HuH-7.5 (cell line): Measurements from ENCODE around the gene RBM23.
"Not testable (repeated sequence)": the region's sequence is repeated elsewhere in the genome, so short reads cannot be mapped to it uniquely, and the experiment has no call there.

Source experiments
- DNase-seq: peaks from one replicate; pipeline ENCODE4 v3.0.0; 2011; ENCODE audit warnings: low spot score

Gene RBM23

GRCh38 chr14:22864979-22865378 lies 54.0 kb downstream of the RBM23 start:
- no peak for DNase-seq

- DNase-seq: no peak
Measured at GRCh38 chr14:22861651-22862050, 57.3 kb downstream of the RBM23 start.

- DNase-seq: not testable (repeated sequence)
Measured at GRCh38 chr14:22860377-22860776, 58.6 kb downstream of the RBM23 start.

GRCh38 chr14:22856428-22856827 lies 62.5 kb downstream of the RBM23 start:
- no peak for DNase-seq

DNA sequence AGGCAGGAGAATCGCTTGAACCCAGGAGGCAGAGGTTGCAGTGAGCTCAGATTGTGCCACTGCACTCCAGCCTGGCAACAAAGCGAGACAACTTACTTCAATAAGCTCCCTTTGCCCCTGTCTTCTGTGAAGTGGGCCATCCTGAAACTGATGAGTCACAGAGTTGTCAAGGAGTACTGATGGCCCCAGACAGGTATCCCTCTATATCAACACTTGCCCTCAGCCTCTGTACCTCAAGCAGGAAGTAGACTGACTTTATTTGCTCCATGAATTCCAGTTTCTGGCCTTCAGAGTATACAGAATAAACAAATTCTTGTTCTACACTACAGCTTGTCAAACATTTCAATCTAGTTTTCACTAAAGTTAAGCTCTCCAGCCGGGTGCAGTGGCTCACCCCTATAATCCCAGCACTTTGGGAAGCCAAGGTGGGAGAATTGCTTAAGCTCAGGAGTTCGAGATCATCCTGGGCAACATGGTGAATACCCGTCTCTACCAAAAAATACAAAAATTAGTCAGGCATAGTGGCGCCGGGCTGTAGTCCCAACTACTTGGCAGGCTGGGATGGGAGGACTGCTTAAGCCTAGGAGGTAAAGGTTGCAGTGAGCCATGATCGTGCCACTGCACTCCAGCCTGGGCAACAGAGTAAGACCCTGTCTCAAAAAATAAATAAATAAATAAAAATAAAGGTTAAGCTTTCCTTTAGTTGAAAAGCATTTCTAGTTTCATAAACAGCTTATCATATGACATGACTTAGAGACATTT lies 63.8 kb downstream of the RBM23 start:
- DNase-seq: no peak

- DNase-seq: not testable (repeated sequence)
Measured at GRCh38 chr14:22854296-22854695, 64.7 kb downstream of the RBM23 start.

GRCh38 chr14:22852940-22853767 lies 65.8 kb downstream of the RBM23 start:
- DNase-seq: peak; percentile 84

DNA sequence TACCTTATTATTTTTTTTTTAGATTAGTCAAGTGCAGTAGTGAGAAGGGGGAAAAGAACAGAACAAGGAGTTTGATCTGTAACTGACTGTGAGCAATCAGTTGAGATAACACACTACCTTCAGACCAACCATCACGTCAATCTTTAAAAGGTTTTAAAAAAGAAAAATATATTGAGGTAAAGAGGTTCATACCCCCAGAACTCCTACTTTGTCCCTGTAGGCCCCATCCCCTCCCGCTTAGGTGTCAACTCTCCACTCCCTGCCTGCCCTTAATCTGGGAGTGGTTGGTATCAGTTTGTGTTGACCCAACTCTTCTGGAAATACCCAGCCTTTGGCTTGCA lies 66.4 kb downstream of the RBM23 start:
- no peak for DNase-seq

DNA sequence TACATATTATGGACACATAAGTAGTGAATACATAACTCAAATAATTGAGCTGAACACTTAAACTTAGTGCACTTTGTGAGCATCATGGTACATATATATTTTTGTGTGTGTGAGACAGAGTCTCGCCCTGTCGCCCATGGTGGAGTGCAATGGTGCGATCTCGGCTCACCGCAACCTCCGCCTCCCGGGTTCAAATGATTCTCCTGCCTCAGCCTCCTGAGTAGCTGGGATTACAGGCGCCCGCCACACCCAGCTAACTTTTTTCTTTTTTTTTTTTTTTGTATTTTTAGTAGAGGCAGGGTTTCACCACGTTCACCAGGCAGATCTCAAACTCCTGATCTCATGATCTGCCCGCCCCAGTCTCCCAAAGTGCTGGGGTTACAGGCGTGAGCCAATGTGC lies 66.8 kb downstream of the RBM23 start:
- not testable (repeated sequence) for DNase-seq

GRCh38 chr14:22850944-22851764 lies 67.8 kb downstream of the RBM23 start:
- DNase-seq: no peak

DNA sequence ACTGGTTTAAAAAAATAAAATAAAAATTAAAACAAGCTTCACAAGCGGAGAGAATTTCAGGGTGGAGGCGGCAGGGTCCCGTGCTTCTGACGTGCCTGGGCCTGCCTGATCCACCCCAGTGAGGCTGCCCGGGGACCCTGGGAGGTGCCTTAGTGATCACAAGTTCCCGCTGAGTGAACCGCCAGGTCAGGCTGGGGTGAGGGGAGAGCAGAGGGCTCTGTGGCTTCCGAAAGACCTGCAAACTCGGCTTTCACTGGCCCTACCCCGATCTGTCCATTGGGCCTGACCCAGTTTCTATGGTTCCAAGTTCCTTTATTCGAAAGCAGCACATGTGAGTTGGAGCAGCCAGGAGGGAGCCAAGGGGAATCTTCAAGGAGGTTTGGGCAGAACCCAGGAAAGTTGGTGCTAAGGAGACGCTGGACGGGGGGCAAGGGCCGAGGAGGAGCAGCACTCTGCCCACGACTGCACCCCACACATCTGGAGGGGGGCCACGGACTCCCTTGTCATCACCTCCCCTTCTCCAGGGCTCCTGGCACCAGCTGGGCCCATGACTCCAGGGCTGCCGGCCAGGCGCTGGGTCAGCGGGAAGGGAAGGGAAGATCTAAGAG lies 69.6 kb downstream of the RBM23 start:
- no peak for DNase-seq

DNA sequence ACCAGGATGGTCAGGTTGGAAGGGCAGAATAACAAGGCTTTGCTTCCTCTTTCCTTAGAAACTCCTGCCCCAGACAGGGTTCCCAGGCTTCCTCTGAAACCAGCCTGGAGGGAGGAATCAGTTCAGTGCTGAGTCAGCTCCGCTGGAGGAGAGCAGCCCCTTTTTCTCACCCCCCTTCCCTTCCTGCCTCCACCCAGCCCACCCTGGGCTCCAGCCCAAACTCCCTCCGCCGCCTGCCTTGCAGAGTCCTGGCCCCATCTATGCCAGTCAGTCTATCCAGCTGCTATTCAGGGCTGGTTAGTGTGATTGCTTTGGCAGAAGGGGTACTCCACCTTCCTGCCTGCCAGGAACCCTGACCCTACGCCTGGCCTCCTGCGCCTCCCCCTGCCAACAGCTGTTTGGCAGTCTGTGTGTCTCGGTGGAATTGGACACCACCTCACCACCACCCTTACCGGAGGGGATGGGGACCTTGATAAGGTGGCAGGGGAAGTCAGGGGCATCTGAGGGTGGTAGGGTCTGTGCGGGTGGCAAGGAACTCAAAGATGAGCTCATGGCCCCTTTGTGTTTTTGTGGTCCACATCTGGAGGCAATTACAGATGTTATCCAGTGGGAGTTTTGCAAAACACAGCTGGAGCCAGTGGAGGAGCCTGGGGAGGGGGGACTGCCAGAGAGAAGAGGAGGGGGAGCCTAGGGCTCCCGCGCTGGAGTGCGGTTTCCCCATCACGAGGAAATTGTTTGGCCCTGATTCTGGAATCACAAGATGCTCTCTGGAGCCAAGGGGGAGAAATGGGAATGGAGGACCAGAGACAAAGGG lies 70.4 kb downstream of the RBM23 start:
- DNase-seq: no peak

DNA sequence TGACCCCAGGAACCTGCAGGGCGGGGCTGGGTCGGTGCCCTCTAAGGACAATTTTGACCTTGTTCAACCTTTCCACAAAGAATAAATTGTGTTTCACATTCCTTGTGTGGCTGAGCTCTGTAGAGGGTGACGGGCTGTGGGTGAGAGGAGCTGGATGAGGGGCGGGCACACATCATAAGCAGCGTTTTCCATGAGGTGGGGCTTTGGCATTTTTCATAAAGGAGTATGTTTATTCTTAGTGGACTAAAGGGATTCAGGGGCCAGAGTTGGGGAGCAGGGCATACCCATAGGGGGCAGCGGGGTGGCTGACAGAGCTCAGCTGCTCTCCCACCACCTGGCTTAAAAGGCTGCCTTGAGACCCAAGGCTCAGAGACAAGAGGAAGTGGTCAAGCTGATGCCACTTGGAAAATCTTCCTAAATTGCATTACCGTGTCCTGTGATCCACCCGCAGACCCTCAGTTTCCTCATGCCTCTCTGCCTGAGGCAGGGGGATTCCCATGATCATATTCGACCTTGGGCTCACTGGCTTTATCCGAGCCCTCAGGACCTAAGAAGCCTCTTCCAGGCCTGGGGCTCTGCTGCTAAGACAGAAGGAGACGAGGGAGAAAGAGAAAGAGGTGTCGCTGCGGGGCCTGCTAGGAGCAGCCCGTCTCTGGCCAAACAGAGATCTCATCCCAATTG lies 71.1 kb downstream of the RBM23 start:
- DNase-seq: no peak

DNA sequence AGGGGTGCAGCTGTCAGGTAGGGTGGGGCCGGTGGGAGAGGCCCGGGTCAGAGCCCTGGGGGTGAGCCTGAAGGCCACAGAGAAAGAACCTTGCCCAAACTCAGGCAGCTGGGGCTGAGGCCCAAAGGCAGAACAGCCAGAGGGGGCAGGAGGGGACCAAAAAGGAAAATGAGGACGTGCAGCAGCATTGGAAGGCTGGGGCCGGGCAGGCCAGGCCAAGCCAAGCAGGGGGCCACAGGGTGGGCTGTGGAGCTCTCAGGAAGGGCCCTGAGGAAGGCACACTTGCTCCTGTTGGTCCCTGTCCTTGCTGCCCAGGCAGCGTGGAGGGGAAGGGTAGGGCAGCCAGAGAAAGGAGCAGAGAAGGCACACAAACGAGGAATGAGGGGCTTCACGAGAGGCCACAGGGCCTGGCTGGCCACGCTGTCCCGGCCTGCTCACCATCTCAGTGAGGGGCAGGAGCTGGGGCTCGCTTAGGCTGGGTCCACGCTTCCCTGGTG lies 72.1 kb downstream of the RBM23 start:
- no peak for DNase-seq

GRCh38 chr14:22845821-22846625 lies 72.9 kb downstream of the RBM23 start:
- no peak for DNase-seq

- no peak for DNase-seq
Measured at GRCh38 chr14:22845103-22845394, 73.9 kb downstream of the RBM23 start.

DNA sequence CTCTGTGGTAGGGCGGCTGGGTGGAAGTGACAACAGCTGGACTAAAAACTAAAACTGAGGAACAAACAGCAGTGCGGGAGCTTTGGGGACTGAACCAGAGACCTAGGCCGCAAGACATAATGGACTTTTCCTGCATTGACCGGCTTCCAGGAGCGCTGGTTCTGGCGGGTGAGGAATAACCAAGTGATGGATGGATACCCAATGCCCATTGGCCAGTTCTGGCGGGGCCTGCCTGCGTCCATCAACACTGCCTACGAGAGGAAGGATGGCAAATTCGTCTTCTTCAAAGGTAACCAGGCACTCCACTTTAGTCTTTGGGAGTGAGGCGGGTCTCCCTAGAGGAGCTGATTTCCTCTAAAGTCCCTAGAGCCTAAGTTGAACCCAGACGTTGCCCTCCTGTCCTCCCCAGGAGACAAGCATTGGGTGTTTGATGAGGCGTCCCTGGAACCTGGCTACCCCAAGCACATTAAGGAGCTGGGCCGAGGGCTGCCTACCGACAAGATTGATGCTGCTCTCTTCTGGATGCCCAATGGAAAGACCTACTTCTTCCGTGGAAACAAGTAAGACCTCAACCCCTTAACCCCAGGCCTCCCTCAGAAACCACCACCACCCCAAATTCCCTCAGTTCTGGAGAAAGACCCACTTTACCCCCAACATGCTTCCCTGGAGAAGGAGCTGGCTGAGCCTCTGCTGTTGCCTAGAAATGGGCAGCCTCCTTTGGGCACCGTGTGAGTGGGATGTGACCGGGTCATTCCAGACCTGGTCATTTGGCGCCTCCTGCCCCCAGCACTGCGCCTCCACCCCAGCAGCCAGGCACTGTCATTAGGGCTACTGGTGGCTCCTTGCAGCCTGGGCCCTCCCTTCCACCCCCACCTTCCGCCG lies 74.5 kb downstream of the RBM23 start:
- DNase-seq: no peak
